Mucosa of descending colon (tissue), 3 donors: ENCODE measurements around the gene CNTN4. TPM values are rescaled to one million over a fixed set of nuclear protein-coding genes. Genes with fewer than 3 reads are reported as not detected.

Source experiments
- ATAC-seq: fragments of 200-7000 bp; cut with Tn5 transposase; one replicate; pipeline ENCODE4 v1.9.1; 2020; ENCODE audit warnings: mild to moderate bottlenecking, moderate library complexity
- DNase-seq, 3 donors: peaks; one replicate each; pipeline ENCODE4 v3.0.0-alpha.2; 2020
- H3K36me3 ChIP-seq: fragments of 200-600 bp; one replicate; pipeline ENCODE4 v1.8.0; 2021; ENCODE audit warnings: low read depth, mild to moderate bottlenecking
- H3K4me1 ChIP-seq: fragments of 200-600 bp; one replicate; pipeline ENCODE4 v1.8.0; 2021; ENCODE audit warnings: low read depth, mild to moderate bottlenecking
- H3K4me3 ChIP-seq: fragments of 200-600 bp; one replicate; pipeline ENCODE4 v1.8.0; 2021; ENCODE audit warnings: mild to moderate bottlenecking
- H3K9me3 ChIP-seq: fragments of 200-600 bp; one replicate; pipeline ENCODE4 v1.8.0; 2021; ENCODE audit warnings: mild to moderate bottlenecking
- CTCF ChIP-seq: fragments of 200-600 bp; IDR thresholded peaks from one replicate; pipeline ENCODE4 v1.8.0; 2022; ENCODE audit warnings: antibody characterized with exemption, mild to moderate bottlenecking
- intact Hi-C, 2 donors: fragments of 100-400 bp; cut with DNase I in 1 of 2; cut with micrococcal nuclease in 1 of 2; formaldehyde crosslinking; loops; one replicate each; pipeline versions ENCODE4 v1.11.0 to v1.11.1; 2022; cut with DNase I, micrococcal nuclease
- total RNA-seq, 3 donors: library from RNA; stranded (reverse); fragmentation: NEBNext Ultra II Directional in 2 of 3; extraction: Animal tissue kit (Norgen Biotek cat#: 25700) in 2 of 3; gene quantifications; one replicate each; pipeline versions ENCODE4 v1.2.1 to v1.2.4, GENCODE V29; 2021 to 2023
- donor health status: DM: no; HTN: no; CAD: no; lungs with moderate emphysema.
- donor health status: DM: no; HTN: no; CAD: no.
- donor health status: DM: no; HTN: yes; CAD: no.

CNTN4 gene
- total RNA-seq, 3 donors from 2014 or later, result 7.8 to 41.1 (median 13.4) TPM

- TF ChIP-seq CTCF, result no peak
- no peaks in the 10 kb centered on the region for H3K36me3 ChIP-seq
Measured at GRCh38 chr3:2512881-2513280, 414.2 kb downstream of the CNTN4 start.

GRCh38 chr3:2513986-2514385 lies 415.3 kb downstream of the CNTN4 start:
- no peaks in the 10 kb centered on the region for H3K4me1 ChIP-seq
- no peaks in the 10 kb centered on the region for H3K9me3 ChIP-seq
- ATAC-seq (no peak), DNase-seq (no peak)
- intact Hi-C loops, result no loop called here
- TF ChIP-seq CTCF, result no peak
- H3K4me3 ChIP-seq, result no peak overlapping the region
- no peaks in the 10 kb centered on the region for H3K36me3 ChIP-seq

More at GRCh38 chr3:2512881-2513280, 414.2 kb downstream of the CNTN4 start:
- DNase-seq (no peak), ATAC-seq (no peak)
- no peaks in the 10 kb centered on the region for H3K4me1 ChIP-seq
- H3K9me3 ChIP-seq, result no peaks in the 10 kb centered on the region
- intact Hi-C loops, result no loop called here
- H3K4me3 ChIP-seq, result no peak overlapping the region

- H3K4me1 ChIP-seq, result no peaks in the 10 kb centered on the region
- H3K36me3 ChIP-seq, result no peaks in the 10 kb centered on the region
- no peak for TF ChIP-seq CTCF
- no peak overlapping the region for H3K4me3 ChIP-seq
- H3K9me3 ChIP-seq, result no peaks in the 10 kb centered on the region
- no peak for DNase-seq
- ATAC-seq, result no peak
- intact Hi-C loops, result no loop called here
Measured at GRCh38 chr3:2516762-2517441, 418.2 kb downstream of the CNTN4 start.

- Histone ChIP-seq H3K4me1 (no peaks in the 10 kb centered on the region), H3K4me3 (no peak overlapping the region), H3K9me3 (no peaks in the 10 kb centered on the region), H3K36me3 (no peaks in the 10 kb centered on the region)
- no peak for TF ChIP-seq CTCF
- intact Hi-C loops, result no loop called here
- ATAC-seq (peak; percentile 71), DNase-seq (no peak)
Measured at GRCh38 chr3:2517500-2518172, 419.0 kb downstream of the CNTN4 start.

- TF ChIP-seq CTCF, result no peak
- H3K4me1 ChIP-seq, result no peaks in the 10 kb centered on the region
- H3K4me3 ChIP-seq, result no peak overlapping the region
- no peaks in the 10 kb centered on the region for H3K9me3 ChIP-seq
- no peaks in the 10 kb centered on the region for H3K36me3 ChIP-seq
- intact Hi-C loops, result no loop called here
- ATAC-seq (no peak), DNase-seq (no peak)
Measured at GRCh38 chr3:2523281-2523836, 424.7 kb downstream of the CNTN4 start.
